ENCODE measurements around the gene CLRN3.

CLRN3 gene

DNA sequence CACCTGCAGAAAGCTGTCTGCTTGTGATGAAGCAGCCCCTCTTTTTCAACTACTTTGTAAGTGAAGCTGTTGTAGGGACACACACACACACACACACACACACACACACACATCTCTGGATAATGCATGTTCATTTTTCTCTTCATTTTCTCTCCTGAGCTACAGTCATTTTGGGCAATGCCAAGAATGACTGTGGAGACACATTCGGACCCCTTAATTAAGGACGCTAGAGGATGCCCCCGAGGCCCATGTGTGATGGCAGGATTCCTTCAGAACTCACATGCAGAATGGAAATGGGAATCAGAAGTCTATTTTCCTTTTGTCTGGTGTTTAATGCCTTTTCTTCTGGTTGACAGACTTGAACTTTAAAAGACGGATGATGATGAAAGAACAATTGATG lies 56.6 kb downstream of the CLRN3 start:
- DNase-seq: no peak

GRCh38 chr10:127834791-127835190 lies 58.0 kb downstream of the CLRN3 start:
- no peak for DNase-seq

GRCh38 chr10:127834221-127834620 lies 58.5 kb downstream of the CLRN3 start:
- DNase-seq: no peak

- DNase-seq: no peak
These were observed 58.9 kb downstream of the CLRN3 start for GRCh38 chr10:127833804-127834203.

GRCh38 chr10:127832501-127832900 lies 60.2 kb downstream of the CLRN3 start:
- no peak for DNase-seq

- DNase-seq: no peak
These were observed 62.3 kb downstream of the CLRN3 start for GRCh38 chr10:127830414-127830813.

All from stimulated activated CD4-positive, alpha-beta T cell treated with anti-CD3 and anti-CD28 coated beads, Interleukin-2, amount 100 ng/mL, for 48 hours (primary cell).